Left kidney (tissue), 8 donors: Measurements from ENCODE around the gene FALEC. TPM values are rescaled to one million over a fixed set of nuclear protein-coding genes. Genes with fewer than 3 reads are reported as not detected.

Experiments
- DNase-seq: peaks from one replicate; pipeline ENCODE4 v3.0.0-alpha.2; 2013
- long read RNA-seq, 8 donors: transcript quantifications; one replicate each; lab custom pipeline, GENCODE V29; 2026
- polyA plus RNA-seq: library from polyadenylated mRNA; unstranded; fragments of 120-200 nt; gene quantifications from one replicate; pipeline ENCODE4 v1.2.1, GENCODE V29; 2013; ENCODE audit not compliant: insufficient read length

FALEC gene
- polyA plus RNA-seq, result 0.83 TPM
- long read RNA-seq, donor 1, result 0 reads
- long read RNA-seq, donor 2, result 0 reads
- long read RNA-seq, donor 3, result 0 reads
- long read RNA-seq, donor 4, result 0 reads
- long read RNA-seq, donor 5, result 0 reads
- long read RNA-seq, donor 6, result 0 reads
- long read RNA-seq, donor 7, result 0 reads
- long read RNA-seq, donor 8, result 0 reads

DNA sequence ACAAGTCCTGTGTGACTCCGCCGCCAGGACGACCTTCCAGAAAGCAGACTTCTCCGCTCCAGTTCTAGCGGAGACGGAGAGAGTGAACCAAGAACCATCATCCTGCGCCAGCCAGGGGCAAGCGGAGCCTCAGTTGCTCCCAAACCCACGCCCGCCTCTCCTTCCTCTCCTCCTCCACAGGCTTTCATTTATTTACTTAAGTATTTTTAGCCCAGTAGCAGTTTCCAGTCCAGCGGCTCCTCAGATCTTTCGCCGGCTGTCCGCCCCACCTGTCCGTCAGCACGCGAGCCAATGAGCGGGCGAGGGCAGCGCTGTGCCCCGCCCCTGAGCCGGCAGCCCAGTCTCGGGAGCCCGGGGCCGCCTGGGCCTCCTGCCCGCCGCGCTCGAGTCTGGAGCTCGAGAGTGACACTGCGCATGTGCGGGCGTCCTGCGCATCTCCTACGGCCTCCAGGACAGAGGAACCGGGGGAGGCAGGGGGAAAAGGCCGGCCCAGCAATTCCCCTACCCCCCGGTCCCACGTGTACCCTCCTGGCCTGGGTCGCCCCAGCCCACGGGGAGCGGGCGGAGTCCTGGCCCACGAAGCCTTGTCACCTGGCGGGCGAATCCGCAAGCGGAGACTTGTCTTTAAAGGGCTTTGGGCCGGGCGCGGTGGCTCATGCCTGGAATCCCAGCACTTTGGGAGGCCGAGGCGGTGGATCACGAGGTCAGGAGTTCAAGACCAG, at the start of gene FALEC:
Gene FALEC, plus strand, starts transcription at position 425 of the 722 bp plus-strand sequence.
- DNase-seq, result peak; percentile 94

DNA sequence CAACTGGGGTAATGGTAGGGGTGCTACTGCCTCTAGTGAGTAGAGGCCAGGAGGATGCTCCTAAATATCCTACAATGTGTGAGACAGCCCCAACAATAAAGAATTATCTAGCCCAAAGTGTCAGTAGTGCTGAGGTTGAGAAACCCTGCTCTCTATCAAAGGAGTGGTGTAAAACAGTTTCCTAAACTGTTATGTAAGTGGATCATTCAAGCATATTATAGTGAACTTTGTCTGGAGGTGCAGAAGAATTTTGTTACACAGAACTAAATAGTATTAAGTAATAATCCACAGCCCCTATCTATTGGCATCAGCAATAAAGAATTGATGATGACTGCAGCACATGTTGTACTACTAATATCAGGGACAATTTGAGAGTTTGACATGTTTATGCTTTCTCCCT, 48.6 kb upstream of the FALEC start:
- DNase-seq, result no peak

GRCh38 chr1:150469291-150469690, 46.3 kb upstream of the FALEC start:
- DNase-seq, result no peak

GRCh38 chr1:150472601-150473200, 42.9 kb upstream of the FALEC start:
- no peak for DNase-seq

- DNase-seq, result no peak
Observed at GRCh38 chr1:150473659-150474058, 41.9 kb upstream of the FALEC start.

GRCh38 chr1:150474869-150475268, 40.7 kb upstream of the FALEC start:
- DNase-seq, result no peak

- DNase-seq, result no peak
Observed at GRCh38 chr1:150476754-150477153, 38.8 kb upstream of the FALEC start.

- DNase-seq, result no peak
Observed at GRCh38 chr1:150477320-150477719, 38.2 kb upstream of the FALEC start.

DNA sequence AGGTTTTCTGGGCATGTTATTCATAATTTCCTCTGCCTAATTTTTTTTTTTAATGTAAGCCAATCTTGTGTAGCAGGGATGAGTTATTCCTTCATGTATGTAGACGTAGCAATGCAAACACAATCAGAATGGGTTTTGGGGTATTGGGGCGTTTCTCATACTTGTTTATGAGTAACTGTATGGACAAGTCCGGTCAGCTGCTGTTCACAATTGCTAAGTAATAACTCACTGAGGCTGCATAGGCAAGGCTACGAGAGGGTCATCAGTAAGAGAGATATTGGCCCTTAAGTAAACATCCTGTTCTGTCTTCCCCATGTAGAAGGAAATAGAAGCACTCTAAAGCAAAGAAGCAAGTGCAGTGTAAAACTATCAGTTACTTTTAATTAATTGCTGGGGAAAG, 37.8 kb upstream of the FALEC start:
- DNase-seq, result no peak

DNA sequence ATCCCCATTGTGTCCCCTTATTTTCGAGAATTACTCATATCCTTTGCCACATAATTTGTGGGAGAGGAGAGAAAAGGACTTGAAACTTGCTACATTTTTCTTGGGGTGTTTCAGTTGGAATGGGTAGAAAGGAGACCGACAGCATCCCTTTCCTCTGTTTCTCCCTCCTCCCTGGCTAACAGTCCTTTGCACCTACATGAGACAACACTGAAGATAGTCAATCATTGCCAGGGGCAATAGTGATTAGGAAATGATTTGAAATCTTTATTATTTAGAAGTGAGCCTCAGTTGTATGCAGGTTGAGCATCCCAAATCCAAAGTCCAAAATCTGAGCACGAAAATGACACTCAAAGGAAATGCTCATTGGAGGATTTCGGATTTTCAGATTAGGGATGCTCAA, 36.2 kb upstream of the FALEC start:
- no peak for DNase-seq

DNA sequence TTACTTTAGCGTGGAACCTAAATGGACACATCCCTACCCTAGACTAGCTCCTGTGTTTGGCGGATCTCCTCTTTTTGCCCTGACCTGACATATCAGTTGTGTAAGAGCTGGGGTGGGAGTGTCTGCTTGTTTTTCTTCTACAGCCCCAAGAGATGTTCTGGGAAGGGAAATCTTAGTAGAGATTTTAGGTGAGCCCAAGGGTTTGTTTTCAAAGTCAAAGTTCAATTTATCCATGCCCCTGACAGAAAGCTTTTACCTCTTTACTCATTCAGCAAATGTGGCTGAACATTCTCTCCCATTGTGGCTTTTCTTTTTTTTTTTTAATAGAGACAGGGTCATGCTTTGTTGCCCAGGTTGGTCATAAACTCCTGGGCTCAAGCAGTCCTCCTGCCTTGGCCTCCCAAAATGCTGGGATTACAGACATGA, 35.6 kb upstream of the FALEC start:
- DNase-seq, result no peak

GRCh38 chr1:150484431-150484830, 31.1 kb upstream of the FALEC start:
- DNase-seq, result no peak

GRCh38 chr1:150484861-150485260, 30.7 kb upstream of the FALEC start:
- no peak for DNase-seq

DNA sequence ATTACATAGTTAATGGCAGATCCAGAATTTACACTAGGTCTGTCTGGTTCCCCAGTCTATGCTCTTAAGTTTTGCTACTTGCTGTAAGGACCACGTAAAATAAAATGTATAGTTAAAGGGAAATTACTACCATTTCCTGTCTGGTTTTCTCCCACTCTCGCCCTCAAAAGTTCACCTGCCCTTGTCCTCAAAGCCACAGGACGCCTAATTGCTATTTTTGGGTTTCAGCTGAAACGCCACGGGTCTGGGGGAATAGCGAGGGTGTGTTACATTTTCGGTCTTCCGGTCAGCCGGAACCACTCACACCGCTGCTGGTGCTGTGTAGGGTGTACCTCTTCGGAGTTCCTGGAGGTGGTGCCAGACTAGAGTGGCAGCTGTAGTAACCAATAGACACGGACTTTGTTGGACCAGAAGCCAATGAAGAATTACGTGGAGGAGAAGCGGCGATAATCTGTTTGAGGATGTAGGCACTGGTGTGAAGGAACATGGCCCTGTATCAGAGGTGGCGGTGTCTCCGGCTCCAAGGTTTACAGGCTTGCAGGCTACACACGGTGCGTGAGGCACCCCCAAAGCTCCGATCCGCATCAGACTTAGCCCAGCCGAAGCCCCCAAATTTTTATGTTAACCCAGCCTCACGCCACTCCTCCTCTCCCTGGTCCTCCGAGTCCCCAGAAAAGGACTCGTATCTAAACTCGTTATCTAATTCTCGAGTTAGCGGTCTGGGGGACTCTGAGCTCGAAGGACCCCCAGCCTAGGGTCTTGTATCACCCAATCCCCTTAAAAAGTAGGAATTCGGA, 28.4 kb upstream of the FALEC start, which contains the start of gene TARS2:
Gene TARS2, plus strand, starts transcription at position 454 of the 797 bp plus-strand sequence. Its CDS starts 32 bp downstream, at position 486.
- DNase-seq, result peak; percentile 99

DNA sequence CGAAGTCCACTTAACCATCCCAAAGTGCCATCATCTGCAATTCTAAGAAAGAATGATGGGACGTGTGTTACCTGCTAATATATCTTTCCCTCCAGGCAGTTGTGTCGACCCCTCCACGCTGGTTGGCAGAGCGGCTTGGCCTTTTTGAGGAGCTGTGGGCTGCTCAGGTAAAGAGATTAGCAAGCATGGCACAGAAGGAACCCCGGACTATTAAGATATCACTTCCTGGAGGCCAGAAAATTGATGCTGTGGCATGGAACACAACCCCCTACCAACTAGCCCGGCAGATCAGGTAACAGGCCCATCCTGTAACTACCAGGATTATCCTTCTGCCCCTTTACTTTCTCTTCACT, 27.8 kb upstream of the FALEC start:
- DNase-seq, result no peak

- no peak for DNase-seq
Observed at GRCh38 chr1:150493175-150493574, 22.4 kb upstream of the FALEC start.

DNA sequence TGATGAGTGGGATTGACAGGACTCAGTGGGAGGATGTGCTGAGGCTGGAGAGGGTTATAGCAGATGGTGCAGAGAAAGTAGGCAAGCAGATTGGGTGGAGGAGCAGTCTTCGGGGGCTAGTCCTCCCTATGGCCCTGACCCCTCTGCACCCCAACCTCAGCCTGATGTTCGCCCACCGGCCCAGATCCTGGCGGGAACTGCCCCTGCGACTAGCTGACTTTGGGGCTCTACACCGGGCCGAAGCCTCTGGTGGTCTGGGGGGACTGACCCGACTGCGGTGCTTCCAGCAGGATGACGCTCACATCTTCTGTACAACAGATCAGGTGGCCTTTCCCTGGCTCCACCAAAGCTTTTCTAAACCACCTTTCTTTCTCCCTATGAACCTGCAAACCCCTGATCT, 17.2 kb upstream of the FALEC start:
- DNase-seq, result no peak

GRCh38 chr1:150505431-150505830, 10.1 kb upstream of the FALEC start:
- no peak for DNase-seq

DNA sequence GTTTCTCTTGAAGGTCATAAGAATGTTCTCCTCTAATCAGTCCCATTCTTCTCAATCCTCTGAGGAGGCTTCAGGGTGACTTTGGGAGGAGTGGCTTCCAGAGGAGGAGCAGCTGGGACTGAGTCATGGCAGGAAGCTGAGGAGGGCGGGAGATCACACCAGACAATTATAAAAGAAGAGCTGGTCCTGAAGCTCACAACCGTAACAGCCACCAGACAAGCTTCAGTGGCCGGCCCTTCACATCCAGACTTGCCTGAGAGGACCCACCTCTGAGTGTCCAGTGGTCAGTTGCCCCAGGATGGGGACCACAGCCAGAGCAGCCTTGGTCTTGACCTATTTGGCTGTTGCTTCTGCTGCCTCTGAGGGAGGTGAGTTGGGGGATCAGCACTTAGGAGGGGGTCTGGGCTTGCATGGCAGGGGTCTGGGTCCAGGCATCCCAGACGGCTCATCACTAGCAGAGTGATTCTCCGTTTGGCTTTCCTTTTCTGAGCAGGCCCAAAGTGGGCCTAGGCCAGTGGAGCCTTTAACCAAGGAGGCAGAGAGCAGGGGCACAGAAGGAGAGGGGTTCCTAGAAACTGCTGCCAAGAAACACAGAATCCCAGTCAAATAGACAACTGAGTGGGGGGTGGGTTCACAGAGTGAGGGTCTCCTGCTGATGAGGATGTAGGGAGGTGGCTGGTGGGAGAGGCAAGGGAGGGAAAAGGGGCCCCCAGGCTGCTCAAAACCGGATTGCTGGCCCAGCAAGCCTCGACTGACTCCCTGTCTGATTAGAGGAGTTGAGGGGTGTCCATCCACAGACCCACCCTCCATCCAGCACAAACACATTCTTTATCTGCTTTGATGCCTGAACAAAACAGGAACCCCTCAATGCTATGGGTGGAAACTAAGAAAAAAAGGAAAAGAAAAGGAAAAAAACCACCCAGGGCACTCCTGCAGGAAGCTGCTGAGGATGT, 7.4 kb upstream of the FALEC start, which contains the start of gene ECM1:
Gene ECM1, plus strand, starts transcription at position 198 of the 953 bp plus-strand sequence. Its CDS starts 101 bp downstream, at position 299.
- no peak for DNase-seq

- no peak for DNase-seq
Observed at GRCh38 chr1:150508982-150509381, 6.6 kb upstream of the FALEC start.

DNA sequence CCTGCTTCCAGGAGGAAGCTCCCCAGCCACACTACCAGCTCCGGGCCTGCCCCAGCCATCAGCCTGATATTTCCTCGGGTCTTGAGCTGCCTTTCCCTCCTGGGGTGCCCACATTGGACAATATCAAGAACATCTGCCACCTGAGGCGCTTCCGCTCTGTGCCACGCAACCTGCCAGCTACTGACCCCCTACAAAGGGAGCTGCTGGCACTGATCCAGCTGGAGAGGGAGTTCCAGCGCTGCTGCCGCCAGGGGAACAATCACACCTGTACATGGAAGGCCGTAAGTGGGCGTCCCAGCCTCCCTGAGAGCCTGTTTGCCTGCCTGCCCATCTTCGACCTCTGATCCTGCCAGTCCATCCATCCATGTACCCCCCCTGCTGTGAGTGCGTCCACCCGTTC, 4.0 kb upstream of the FALEC start:
- no peak for DNase-seq
